GM21515 (cell line): Measurements from ENCODE around the gene EPHA4.

Experiments
- ATAC-seq: cut with Tn5 transposase; IDR thresholded peaks from one replicate; pipeline ENCODE4 v1.9.1; 2021; ENCODE audit not compliant: unreplicated experiment

The EPHA4 gene

GRCh38 chr2:221370076-221370856 is 201.8 kb downstream of the EPHA4 start:
- no peak for ATAC-seq
